T1000 (cell line): ENCODE data around the gene AP5Z1.

Experiments
- DNase-seq: peaks from one replicate; lab custom pipeline; 2025; ENCODE audit warnings: mixed read lengths; lab: John Stamatoyannopoulos, UW

Gene AP5Z1

GRCh38 chr7:4803397-4804241 lies 28.2 kb downstream of the AP5Z1 start:
- DNase-seq, result no peak

DNA sequence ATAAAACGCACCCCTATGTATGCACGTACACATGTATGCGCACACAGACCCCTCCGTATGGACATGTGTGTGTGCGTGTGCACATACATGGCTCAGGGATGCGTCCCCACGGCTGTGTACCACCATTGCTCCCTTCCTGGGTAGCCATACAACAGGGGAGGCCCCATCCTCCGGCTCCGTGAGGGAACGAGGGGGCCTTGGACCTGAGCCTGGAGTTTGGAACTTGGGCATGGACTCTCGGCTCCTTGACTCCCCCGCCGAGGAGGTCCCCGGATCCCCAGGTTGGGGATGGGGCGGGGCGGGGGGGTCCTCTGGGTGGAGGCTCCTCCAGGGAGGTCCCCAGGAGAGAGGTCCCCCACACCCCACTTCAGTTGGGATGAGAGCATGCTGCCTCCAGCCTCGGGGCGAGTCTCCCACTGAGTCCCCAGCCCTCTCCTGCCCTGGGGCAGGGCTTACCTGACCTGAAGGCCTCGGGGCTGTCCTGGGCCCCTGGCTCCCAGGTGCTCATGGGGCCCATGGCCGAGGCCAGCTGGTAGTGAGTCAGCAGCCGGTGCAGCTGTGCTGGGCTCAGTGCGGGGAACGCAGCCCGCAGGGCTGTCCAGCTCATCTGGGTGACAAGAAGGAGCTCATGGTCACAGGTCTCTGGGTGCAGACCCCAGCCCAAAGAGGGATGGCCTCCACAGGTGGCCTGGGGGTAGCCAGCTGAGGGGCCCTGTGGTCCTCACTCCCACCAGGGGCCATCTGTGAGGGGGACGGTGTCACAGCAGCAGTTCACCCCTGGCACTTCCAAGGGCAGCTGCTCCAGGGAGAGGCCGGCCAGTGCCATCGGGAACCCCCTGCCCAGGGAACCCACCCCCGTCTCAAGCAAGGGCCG lies 29.9 kb downstream of the AP5Z1 start:
- no peak for DNase-seq

- DNase-seq, result no peak
Measured at GRCh38 chr7:4805984-4806300, 30.5 kb downstream of the AP5Z1 start.

GRCh38 chr7:4806983-4807597 lies 31.7 kb downstream of the AP5Z1 start:
- DNase-seq, result no peak

GRCh38 chr7:4807598-4808016 lies 32.2 kb downstream of the AP5Z1 start:
- DNase-seq, result no peak

DNA sequence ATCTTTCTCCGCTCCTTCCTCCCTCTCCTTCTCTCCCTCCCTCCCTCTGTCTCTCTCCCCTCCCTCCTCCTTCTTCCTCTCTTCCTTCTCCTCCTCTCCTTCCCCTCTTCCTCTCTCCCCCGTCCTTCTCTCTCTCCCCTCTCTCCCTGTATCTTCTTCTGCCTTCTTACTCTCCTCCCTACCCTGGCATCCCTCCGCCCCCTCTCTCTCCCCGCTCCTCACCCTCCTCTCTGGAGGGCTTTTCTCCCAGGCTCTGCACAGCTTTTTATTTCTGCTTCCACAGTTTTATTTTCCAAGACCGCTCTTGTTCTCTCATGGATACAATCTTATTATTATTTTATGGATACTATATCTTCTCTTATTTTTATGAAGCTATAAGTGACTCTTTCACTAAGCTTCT lies 32.6 kb downstream of the AP5Z1 start:
- DNase-seq, result no peak

DNA sequence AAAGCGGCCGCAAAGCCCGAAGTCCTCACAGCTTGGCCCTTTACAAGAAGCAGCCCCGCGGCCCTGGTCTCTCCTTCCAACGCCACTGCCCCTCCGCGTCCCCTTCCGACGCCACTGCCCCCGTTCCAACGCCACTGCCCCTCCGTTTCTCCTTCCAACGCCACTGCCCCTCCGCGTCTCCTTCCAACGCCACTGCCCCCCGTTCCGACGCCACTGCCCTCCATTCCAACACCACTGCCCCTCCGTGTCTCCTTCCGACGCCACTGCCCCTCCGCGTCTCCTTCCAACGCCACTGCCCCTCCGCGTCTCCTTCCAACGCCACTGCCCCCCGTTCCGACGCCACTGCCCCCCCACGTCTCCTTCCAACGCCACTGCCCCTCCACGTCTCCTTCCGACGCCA lies 33.1 kb downstream of the AP5Z1 start:
- no peak for DNase-seq

- no peak for DNase-seq
Measured at GRCh38 chr7:4809091-4809591, 33.7 kb downstream of the AP5Z1 start.

GRCh38 chr7:4809666-4810065 lies 34.2 kb downstream of the AP5Z1 start:
- DNase-seq, result no peak

GRCh38 chr7:4814433-4814832 lies 39.0 kb downstream of the AP5Z1 start:
- no peak for DNase-seq

DNA sequence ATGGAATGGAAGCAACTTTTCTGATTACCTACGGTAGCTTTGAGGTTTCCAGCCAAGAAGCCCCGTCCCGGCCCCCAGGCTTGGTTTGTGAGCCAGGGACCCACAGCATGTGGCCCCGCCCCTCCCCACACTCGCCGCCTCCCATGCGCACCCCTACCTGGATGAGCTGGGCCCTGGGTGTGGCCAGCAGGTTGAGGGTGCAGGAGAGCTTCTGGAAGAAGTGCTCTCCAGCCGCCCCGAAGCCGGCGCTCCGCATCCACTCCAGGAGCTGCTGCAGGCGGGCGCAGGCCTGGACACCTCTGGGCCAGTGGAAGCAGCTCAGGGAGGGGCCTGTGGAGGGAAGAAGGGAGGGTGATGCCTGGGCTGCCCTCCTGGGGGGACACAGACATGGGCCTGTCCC lies 39.7 kb downstream of the AP5Z1 start:
- DNase-seq, result no peak

DNA sequence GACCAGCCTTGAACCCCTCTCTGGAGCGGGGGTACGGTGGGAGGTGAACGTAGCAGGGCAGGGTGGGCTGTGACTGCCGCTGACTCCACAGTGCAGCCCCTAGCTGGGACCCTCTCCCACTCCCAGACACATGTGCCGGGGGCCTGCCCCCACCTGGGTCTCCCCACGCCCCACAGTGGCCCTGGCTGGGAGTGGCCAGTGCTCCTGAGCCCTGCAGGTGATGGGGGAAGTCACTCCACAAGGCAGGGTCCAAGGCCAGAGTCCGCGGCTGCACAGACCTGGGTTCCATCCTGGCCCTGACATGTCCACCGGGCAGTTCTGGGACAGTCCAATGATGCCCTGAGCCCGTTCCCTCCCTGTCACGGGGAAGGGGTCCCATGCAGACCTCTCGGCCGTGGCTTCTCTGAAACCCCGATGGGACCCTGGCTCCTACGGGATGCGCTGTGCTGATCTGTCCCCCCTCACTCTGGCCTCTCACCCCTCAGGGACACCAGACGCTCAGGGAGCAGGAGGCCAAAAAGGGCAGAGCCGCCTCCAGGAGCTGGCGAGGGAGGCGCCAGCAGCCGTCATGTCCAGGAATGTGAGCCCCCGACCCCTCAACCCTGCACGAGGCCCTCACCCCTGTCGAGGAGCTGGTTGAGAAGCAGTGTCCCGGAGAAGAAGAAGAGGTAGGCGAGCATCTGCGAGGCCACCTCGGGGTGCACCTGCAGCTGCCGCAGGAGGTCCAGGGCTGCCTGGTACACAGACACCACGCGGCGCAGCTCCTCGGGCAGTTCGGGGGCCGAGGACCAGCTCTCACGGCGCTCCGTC lies 40.4 kb downstream of the AP5Z1 start:
- no peak for DNase-seq

- DNase-seq, result no peak
Measured at GRCh38 chr7:4816419-4817080, 41.1 kb downstream of the AP5Z1 start.

GRCh38 chr7:4817178-4817901 lies 41.9 kb downstream of the AP5Z1 start:
- DNase-seq, result no peak

- no peak for DNase-seq
Measured at GRCh38 chr7:4818000-4818794, 42.8 kb downstream of the AP5Z1 start.

DNA sequence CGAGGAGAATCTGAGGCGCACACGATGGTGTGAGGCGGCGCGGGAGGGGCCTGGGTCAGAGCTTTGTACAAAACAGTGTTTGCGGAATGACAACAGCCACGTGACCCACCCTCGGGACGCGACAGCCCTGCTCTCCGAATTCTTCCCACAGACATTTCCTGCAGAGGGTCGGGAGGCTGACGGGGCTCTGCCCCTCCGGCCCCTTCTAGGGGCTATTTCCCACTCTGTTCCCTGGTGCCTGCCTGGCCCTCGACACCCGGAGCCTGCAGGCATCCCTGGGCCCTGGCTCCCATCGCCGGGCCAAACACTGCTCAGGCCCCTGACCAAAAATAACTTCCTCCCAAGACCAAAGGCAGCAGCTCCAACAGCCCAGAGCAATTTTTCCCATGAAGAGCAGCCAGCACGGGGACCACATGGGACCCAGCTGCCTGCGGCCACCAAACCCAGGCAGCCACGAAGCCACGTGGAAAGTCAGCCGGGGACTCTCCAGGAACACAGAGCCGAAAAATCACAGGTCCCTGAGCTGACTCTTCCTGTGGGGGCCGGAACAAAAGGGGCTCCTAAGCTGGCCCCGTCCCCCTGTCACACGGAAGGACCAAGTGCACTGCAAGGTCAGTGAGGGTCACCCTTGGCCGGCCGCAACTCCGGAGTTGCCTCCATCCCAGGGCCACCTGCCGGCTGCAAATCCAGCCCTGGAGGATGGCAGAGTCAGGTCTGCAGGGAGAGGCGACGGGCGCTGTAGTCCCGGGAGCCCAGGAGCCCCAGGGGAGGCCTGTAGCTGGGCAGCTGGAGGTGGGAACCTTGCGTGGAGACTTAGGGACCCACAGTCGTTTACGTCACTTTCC lies 44.4 kb downstream of the AP5Z1 start:
- DNase-seq, result no peak

- DNase-seq, result no peak
Measured at GRCh38 chr7:4820405-4820966, 45.1 kb downstream of the AP5Z1 start.

- no peak for DNase-seq
Measured at GRCh38 chr7:4820967-4821471, 45.6 kb downstream of the AP5Z1 start.
